DND-41 (cell line): ENCODE results near the gene PDIK1L.
"Not testable (repeated sequence)": the region's sequence is repeated elsewhere in the genome, so short reads cannot be mapped to it uniquely, and the experiment has no call there.

Experiments used
- ATAC-seq: fragments of 200-7000 bp; cut with Tn5 transposase; 3 replicates; pipeline ENCODE4 v1.9.1; 2021; ENCODE audit warnings: low read depth; ENCODE audit not compliant: insufficient read depth
- DNase-seq: peaks from one replicate; pipeline ENCODE4 v3.0.0-alpha.2; 2020
- H2AFZ ChIP-seq: 2 replicates; pipeline ENCODE4 v1.6.0; 2012; ENCODE audit warnings: low read depth, low read length
- H3K27ac ChIP-seq: 2 replicates; pipeline ENCODE4 v1.5.1; 2012; ENCODE audit warnings: low read length, inconsistent platforms
- H3K27me3 ChIP-seq: fragments of 200-600 bp; sonication (generic); 2 replicates; pipeline ENCODE4 v1.6.0; 2012; ENCODE audit warnings: low read length, mild to moderate bottlenecking, inconsistent platforms; ENCODE audit not compliant: insufficient read depth, poor library complexity
- H3K36me3 ChIP-seq: 2 replicates; pipeline ENCODE4 v1.5.1; 2012; ENCODE audit warnings: low read length, inconsistent platforms; ENCODE audit not compliant: insufficient read depth
- H3K4me1 ChIP-seq: 2 replicates; pipeline ENCODE4 v1.5.1; 2012; ENCODE audit warnings: mild to moderate bottlenecking, low read length; ENCODE audit not compliant: insufficient read depth
- H3K4me2 ChIP-seq: 2 replicates; pipeline ENCODE4 v1.6.0; 2012; ENCODE audit warnings: mild to moderate bottlenecking, moderate library complexity, low read length, inconsistent platforms; ENCODE audit not compliant: insufficient read depth
- H3K4me3 ChIP-seq, 2 experiments: fragments of 200-600 bp in 1 of 2; shearing (Covaris generic) in 1 of 2; 2 replicates each; pipeline ENCODE4 v1.5.1; 2012 to 2016; ENCODE audit warnings: inconsistent platforms in 2 of 2, low read length in 2 of 2, mild to moderate bottlenecking in 2 of 2, low read depth in 1 of 2, moderate library complexity in 1 of 2
- H3K79me2 ChIP-seq: 2 replicates; pipeline ENCODE4 v1.6.0; 2012; ENCODE audit warnings: low read length, inconsistent platforms; ENCODE audit not compliant: insufficient read depth
- H3K9ac ChIP-seq: 2 replicates; pipeline ENCODE4 v1.6.0; 2012; ENCODE audit warnings: low read depth, mild to moderate bottlenecking, inconsistent platforms, low read length, moderate library complexity
- H3K9me3 ChIP-seq: 2 replicates; pipeline ENCODE4 v1.5.1; 2012; ENCODE audit warnings: low read length, moderate library complexity, mild to moderate bottlenecking, inconsistent platforms; ENCODE audit not compliant: insufficient read depth, severe bottlenecking
- H4K20me1 ChIP-seq: 2 replicates; pipeline ENCODE4 v1.6.0; 2012; ENCODE audit warnings: low read length; ENCODE audit not compliant: insufficient read depth
- CTCF ChIP-seq: IDR thresholded peaks from 2 replicates; pipeline ENCODE4 v1.5.1; 2012; ENCODE audit warnings: borderline replicate concordance, low read length, moderate library complexity, mild to moderate bottlenecking; ENCODE audit not compliant: poor library complexity, severe bottlenecking; ENCODE audit errors: extremely low read depth
- EZH2 ChIP-seq: IDR thresholded peaks from 3 replicates; pipeline ENCODE4 v1.6.1; 2012; ENCODE audit warnings: borderline replicate concordance, low read depth, mild to moderate bottlenecking, moderate library complexity, low read length, inconsistent platforms; ENCODE audit not compliant: severe bottlenecking

The PDIK1L gene

GRCh38 chr1:26097696-26098095 is 13.9 kb upstream of the PDIK1L start:
- no peak for DNase-seq

GRCh38 chr1:26098602-26099001 is 13.0 kb upstream of the PDIK1L start:
- Histone ChIP-seq H3K79me2 (no peaks in the 10 kb centered on the region), H3K4me2 (no peak overlapping the region)
- no peak for ATAC-seq

More at GRCh38 chr1:26097696-26098095, 13.9 kb upstream of the PDIK1L start:
- H3K4me1 ChIP-seq, result no peaks in the 10 kb centered on the region
- H3K9me3 ChIP-seq, result no peaks in the 10 kb centered on the region
- no peak for ATAC-seq
- no peaks in the 10 kb centered on the region for H4K20me1 ChIP-seq
- H2AFZ ChIP-seq, result no peak overlapping the region; the same call in 1 of the 2 replicates
- no peak overlapping the region for H3K27ac ChIP-seq
- no peaks in the 10 kb centered on the region for H3K79me2 ChIP-seq
- H3K27me3 ChIP-seq, result peaks cover 25% of the 10 kb centered on the region
- H3K4me2 ChIP-seq, result no peak overlapping the region
- TF ChIP-seq CTCF (no peak), EZH2 (no peak)
- no peak overlapping the region for H3K4me3 ChIP-seq
- no peaks in the 10 kb centered on the region for H3K36me3 ChIP-seq
- no peak overlapping the region for H3K9ac ChIP-seq

GRCh38 chr1:26099780-26100179 is 11.8 kb upstream of the PDIK1L start:
- Histone ChIP-seq H3K9me3 (no peaks in the 10 kb centered on the region), H3K27me3 (peaks cover 12% of the 10 kb centered on the region), H3K27ac (no peak overlapping the region), H2AFZ (no peak overlapping the region), H3K9ac (no peak overlapping the region), H3K4me3 (no peak overlapping the region), H3K79me2 (no peaks in the 10 kb centered on the region), H3K4me1 (no peaks in the 10 kb centered on the region), H4K20me1 (no peaks in the 10 kb centered on the region), H3K4me2 (no peak overlapping the region), H3K36me3 (no peaks in the 10 kb centered on the region)
- ATAC-seq, result no peak
- TF ChIP-seq EZH2, result no peak
- no peak for DNase-seq

More at GRCh38 chr1:26098602-26099001, 13.0 kb upstream of the PDIK1L start:
- no peak for DNase-seq
- no peak for TF ChIP-seq CTCF
- no peak for TF ChIP-seq EZH2
- Histone ChIP-seq H3K27ac (no peak overlapping the region), H3K9me3 (no peaks in the 10 kb centered on the region), H3K27me3 (peaks cover 21% of the 10 kb centered on the region), H4K20me1 (no peaks in the 10 kb centered on the region), H3K36me3 (no peaks in the 10 kb centered on the region), H3K4me3 (no peak overlapping the region), H3K4me1 (no peaks in the 10 kb centered on the region), H2AFZ (no peak overlapping the region), H3K9ac (no peak overlapping the region)

- not testable (repeated sequence) for H3K27me3 ChIP-seq, ATAC-seq, H2AFZ ChIP-seq, H3K27ac ChIP-seq, H3K4me3 ChIP-seq, H3K79me2 ChIP-seq, H3K9me3 ChIP-seq, DNase-seq, H3K4me1 ChIP-seq, H4K20me1 ChIP-seq, H3K36me3 ChIP-seq, H3K9ac ChIP-seq, H3K4me2 ChIP-seq
Measured at GRCh38 chr1:26100204-26100603, 11.4 kb upstream of the PDIK1L start.
